ENCODE data around the gene TNFRSF11A.

DNA sequence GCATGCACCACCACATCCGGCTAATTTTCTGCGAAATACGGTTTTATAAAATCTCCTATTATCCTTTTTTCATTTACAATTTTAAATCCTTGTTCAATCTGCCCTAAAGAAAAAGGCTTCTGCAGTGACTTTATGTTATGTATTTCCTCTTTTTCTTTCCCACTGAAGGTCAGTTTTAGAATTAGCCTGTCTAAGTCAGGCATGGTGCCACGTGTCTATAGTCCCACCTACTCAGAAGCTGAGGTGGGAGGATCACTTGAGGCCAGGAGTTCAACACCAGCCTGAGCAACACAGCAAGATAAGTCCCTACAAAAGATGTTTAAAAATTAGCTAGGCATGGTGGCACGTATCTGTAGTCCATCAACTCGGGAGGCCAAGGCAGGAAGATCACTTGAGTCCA lies 39.8 kb upstream of the TNFRSF11A start:
- TF ChIP-seq, protein P1, sequence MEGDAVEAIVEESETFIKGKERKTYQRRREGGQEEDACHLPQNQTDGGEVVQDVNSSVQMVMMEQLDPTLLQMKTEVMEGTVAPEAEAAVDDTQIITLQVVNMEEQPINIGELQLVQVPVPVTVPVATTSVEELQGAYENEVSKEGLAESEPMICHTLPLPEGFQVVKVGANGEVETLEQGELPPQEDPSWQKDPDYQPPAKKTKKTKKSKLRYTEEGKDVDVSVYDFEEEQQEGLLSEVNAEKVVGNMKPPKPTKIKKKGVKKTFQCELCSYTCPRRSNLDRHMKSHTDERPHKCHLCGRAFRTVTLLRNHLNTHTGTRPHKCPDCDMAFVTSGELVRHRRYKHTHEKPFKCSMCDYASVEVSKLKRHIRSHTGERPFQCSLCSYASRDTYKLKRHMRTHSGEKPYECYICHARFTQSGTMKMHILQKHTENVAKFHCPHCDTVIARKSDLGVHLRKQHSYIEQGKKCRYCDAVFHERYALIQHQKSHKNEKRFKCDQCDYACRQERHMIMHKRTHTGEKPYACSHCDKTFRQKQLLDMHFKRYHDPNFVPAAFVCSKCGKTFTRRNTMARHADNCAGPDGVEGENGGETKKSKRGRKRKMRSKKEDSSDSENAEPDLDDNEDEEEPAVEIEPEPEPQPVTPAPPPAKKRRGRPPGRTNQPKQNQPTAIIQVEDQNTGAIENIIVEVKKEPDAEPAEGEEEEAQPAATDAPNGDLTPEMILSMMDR (IDR thresholded peaks at IDR 0.05): no peak
- no peak for TF ChIP-seq EZH2 (IDR thresholded peaks at IDR 0.05; ENCODE audit: borderline replicate concordance, insufficient read depth, low read depth, low read length, poor library complexity, severe bottlenecking)

Data from B cell (primary cell).